HL-60 (cell line): Measurements from ENCODE around the gene ZDHHC19.
A peak's percentile ranks its signal among the peaks of the same experiment; 100 is the strongest.
"Not testable (repeated sequence)": the region's sequence is repeated elsewhere in the genome, so short reads cannot be mapped to it uniquely, and the experiment has no call there.

ENCODE experiments used
- DNase-seq, 2 experiments: peaks; one replicate each; pipeline ENCODE4 v3.0.0-alpha.2; 2010 to 2020; ENCODE audit warnings: low read depth in 1 of 2, low spot score in 1 of 2
- H3K27ac ChIP-seq: fragments of 250-450 bp; sonication (Bioruptor Pico); replicated peaks from 2 replicates; pipeline ENCODE4 v1.5.1; 2020; ENCODE audit warnings: mild to moderate bottlenecking, moderate library complexity
- H3K27me3 ChIP-seq: fragments of 250-450 bp; sonication (Bioruptor Pico); 2 replicates; pipeline ENCODE4 v1.5.1; 2021; ENCODE audit warnings: mild to moderate bottlenecking, moderate library complexity; ENCODE audit not compliant: insufficient read depth, poor library complexity, severe bottlenecking
- H3K4me3 ChIP-seq: replicated peaks from 2 replicates; pipeline ENCODE4 v1.5.1; 2011; ENCODE audit warnings: mild to moderate bottlenecking, control low read depth, low read length; ENCODE audit not compliant: insufficient read depth
- GABPA ChIP-seq: IDR thresholded peaks from 2 replicates; pipeline ENCODE4 v1.6.1; 2012; ENCODE audit warnings: low read depth
- POLR2AphosphoS5 ChIP-seq: IDR thresholded peaks from 2 replicates; pipeline ENCODE4 v1.6.1; 2012; ENCODE audit warnings: low read depth
- REST ChIP-seq: IDR thresholded peaks from 2 replicates; pipeline ENCODE4 v1.6.1; 2012; ENCODE audit warnings: low read depth; ENCODE audit not compliant: insufficient replicate concordance
- SPI1 ChIP-seq: IDR thresholded peaks from 2 replicates; pipeline ENCODE4 v1.6.1; 2012; ENCODE audit warnings: low read depth, mild to moderate bottlenecking, borderline replicate concordance
- TF ChIP-seq, protein P1 (sequence below): IDR thresholded peaks from one replicate; pipeline ENCODE4 v1.5.1; 2011; ENCODE audit warnings: low read length, control low read depth, inconsistent platforms; ENCODE audit not compliant: insufficient read depth

The ZDHHC19 gene

GRCh38 chr3:196174652-196175051, 36.5 kb downstream of the ZDHHC19 start:
- no peak for DNase-seq
- Histone ChIP-seq H3K27ac (no peak overlapping the region), H3K27me3 (no peaks in the 10 kb centered on the region), H3K4me3 (no peak overlapping the region)
- TF ChIP-seq, protein P1, sequence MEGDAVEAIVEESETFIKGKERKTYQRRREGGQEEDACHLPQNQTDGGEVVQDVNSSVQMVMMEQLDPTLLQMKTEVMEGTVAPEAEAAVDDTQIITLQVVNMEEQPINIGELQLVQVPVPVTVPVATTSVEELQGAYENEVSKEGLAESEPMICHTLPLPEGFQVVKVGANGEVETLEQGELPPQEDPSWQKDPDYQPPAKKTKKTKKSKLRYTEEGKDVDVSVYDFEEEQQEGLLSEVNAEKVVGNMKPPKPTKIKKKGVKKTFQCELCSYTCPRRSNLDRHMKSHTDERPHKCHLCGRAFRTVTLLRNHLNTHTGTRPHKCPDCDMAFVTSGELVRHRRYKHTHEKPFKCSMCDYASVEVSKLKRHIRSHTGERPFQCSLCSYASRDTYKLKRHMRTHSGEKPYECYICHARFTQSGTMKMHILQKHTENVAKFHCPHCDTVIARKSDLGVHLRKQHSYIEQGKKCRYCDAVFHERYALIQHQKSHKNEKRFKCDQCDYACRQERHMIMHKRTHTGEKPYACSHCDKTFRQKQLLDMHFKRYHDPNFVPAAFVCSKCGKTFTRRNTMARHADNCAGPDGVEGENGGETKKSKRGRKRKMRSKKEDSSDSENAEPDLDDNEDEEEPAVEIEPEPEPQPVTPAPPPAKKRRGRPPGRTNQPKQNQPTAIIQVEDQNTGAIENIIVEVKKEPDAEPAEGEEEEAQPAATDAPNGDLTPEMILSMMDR = no peak
- no peak for TF ChIP-seq SPI1
- no peak for TF ChIP-seq REST
- TF ChIP-seq POLR2AphosphoS5 = no peak
- TF ChIP-seq GABPA = no peak

DNA sequence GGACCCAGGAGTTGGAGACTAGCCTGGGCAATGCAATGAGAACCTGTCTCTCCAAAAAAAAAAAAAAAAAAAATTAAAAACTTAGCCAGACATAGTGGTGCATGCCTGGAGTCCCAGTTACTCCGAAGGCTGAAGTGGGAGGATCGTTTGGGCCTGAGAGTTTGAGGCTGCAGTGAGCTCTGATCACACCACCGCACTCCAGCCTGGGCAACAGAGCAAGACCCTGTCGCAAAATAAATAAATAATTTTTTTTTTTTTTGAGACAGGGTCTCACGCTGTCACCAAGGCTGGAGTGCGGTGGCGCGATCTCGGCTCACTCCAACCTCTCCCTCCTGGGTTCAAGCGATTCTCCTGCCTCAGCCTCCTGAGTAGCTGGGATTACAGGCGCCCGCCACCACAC, 40.9 kb downstream of the ZDHHC19 start:
- DNase-seq, H3K27me3 ChIP-seq, H3K4me3 ChIP-seq: not testable (repeated sequence)
- H3K27ac ChIP-seq = peak overlapping the region; percentile 84

- Histone ChIP-seq H3K27ac (peak overlapping the region; percentile 84), H3K4me3 (no peak overlapping the region), H3K27me3 (no peaks in the 10 kb centered on the region)
- TF ChIP-seq, protein P1 = no peak
- TF ChIP-seq POLR2AphosphoS5 (0 out of 2 replicates have a peak, but pooled peaks have one; percentile 28), GABPA (no peak), SPI1 (no peak), REST (no peak)
- DNase-seq = peak in 1 of 2 experiments; percentile 66
Measured at GRCh38 chr3:196169836-196170240, 41.4 kb downstream of the ZDHHC19 start.

DNA sequence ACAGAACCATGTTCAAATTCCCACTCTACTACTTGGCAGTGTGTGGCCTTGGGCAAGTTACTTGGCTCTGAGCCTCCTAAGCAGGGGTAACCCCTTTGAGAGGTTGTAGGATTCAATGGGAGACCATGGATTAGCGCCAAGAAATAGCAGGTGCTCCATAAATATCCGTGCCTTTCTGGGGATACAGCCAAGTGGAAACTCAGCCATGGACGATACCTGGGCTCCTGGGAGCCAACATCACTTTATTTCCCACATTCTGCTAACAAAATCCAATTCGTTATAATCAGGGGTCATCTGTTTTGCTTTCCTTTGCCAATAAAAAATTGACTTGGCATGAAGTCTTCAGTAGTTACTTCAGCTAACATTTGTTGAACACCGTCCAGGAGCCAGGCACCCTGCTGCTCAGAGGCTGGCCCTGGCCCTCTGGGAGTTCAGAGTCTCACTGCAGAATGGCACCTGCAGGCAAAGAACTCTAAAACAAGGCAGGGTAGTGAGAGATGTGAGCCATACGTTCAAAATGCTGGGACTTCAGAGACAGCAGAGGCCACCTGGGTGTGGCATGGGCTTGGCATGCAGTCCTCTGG, 42.3 kb downstream of the ZDHHC19 start:
- H3K27ac ChIP-seq = peak overlapping the region; percentile 84
- DNase-seq = no peak

GRCh38 chr3:196166741-196167140, 44.5 kb downstream of the ZDHHC19 start:
- Histone ChIP-seq H3K4me3 (no peak overlapping the region), H3K27me3 (no peaks in the 10 kb centered on the region), H3K27ac (no peak overlapping the region)
- no peak for DNase-seq
- TF ChIP-seq GABPA (no peak), POLR2AphosphoS5 (no peak), SPI1 (no peak), REST (no peak)
- TF ChIP-seq, protein P1 = no peak

More for the DNA sequence above, 42.3 kb downstream of the ZDHHC19 start:
- TF ChIP-seq SPI1 = no peak
- no peak for TF ChIP-seq POLR2AphosphoS5
- Histone ChIP-seq H3K27me3 (no peaks in the 10 kb centered on the region), H3K4me3 (no peak overlapping the region)
